Left lung (tissue), 10 donors: ENCODE data around the gene FAT1. TPM values are rescaled to one million over a fixed set of nuclear protein-coding genes. Genes with fewer than 3 reads are reported as not detected.

Experiments
- ATAC-seq: fragments of 200-7000 bp; cut with Tn5 transposase; one replicate; pipeline ENCODE4 v1.9.1; 2020; ENCODE audit warnings: moderate library complexity
- DNase-seq, 4 donors: peaks; one replicate each; pipeline ENCODE4 v3.0.0-alpha.2; 2013 to 2020
- H3K27ac ChIP-seq, 2 donors: fragments of 200-600 bp; sonication (generic) in 1 of 2; one replicate each; pipeline versions ENCODE4 v1.5.0 to v1.8.0; 2020 to 2021
- H3K27me3 ChIP-seq, 2 donors: fragments of 200-600 bp; sonication (generic) in 1 of 2; one replicate each; pipeline versions ENCODE4 v1.5.0 to v1.8.0; 2020 to 2021
- H3K36me3 ChIP-seq, 2 donors: fragments of 200-600 bp; sonication (generic) in 1 of 2; one replicate each; pipeline versions ENCODE4 v1.5.0 to v1.8.0; 2020 to 2021
- H3K4me1 ChIP-seq, 2 donors: fragments of 200-600 bp; one replicate each; pipeline ENCODE4 v1.8.0; 2021
- H3K4me3 ChIP-seq, 2 donors: fragments of 200-600 bp; sonication (generic) in 1 of 2; one replicate each; pipeline versions ENCODE4 v1.5.0 to v1.8.0; 2020 to 2021; ENCODE audit warnings: mild to moderate bottlenecking in 1 of 2
- H3K9me3 ChIP-seq, 2 donors: fragments of 200-600 bp; sonication (generic) in 1 of 2; one replicate each; pipeline versions ENCODE4 v1.5.0 to v1.8.0; 2020 to 2021
- CTCF ChIP-seq, 2 donors: fragments of 200-600 bp; sonication (generic) in 1 of 2; IDR thresholded peaks; one replicate each; pipeline versions ENCODE4 v1.5.0 to v1.8.0; 2021; ENCODE audit warnings: antibody characterized with exemption in 2 of 2
- intact Hi-C, 2 donors: fragments of 100-400 bp; cut with DNase I; formaldehyde crosslinking; loops; one replicate each; pipeline versions ENCODE4 v1.11.2 to v1.14.2; 2022
- polyA plus RNA-seq, 6 donors: library from polyadenylated mRNA; unstranded; fragments of 120-200 nt; gene quantifications; one replicate each; pipeline ENCODE4 v1.2.1, GENCODE V29; 2013; ENCODE audit not compliant: insufficient read length in 6 of 6
- total RNA-seq, 2 donors: library from RNA; stranded (reverse); fragmentation: NEBNext Ultra II Directional; extraction: Animal tissue kit (Norgen Biotek cat#: 25700); gene quantifications; one replicate each; pipeline ENCODE4 v1.2.1, GENCODE V29; 2021
- donor health status: DM: no; HTN: yes; CAD: no.
- donor health status: DM: no; HTN: no; CAD: no.

The FAT1 gene
- total and polyA plus RNA-seq, 8 donors: 70.3 to 278 (median 232) TPM

- Histone ChIP-seq H3K27me3 (no peaks in the 10 kb centered on the region), H3K36me3 (peaks cover 0 to 5% of the 10 kb centered on the region in 2 donors), H3K9me3 (no peaks in the 10 kb centered on the region), H3K27ac (no peak overlapping the region), H3K4me1 (no peaks in the 10 kb centered on the region), H3K4me3 (no peak overlapping the region)
- DNase-seq (no peak), ATAC-seq (no peak)
- TF ChIP-seq CTCF (IDR thresholded peaks at IDR 0.05): no peak
- intact Hi-C loops: no loop called here
These were observed 81.1 kb downstream of the FAT1 start for GRCh38 chr4:186642530-186642929.

- intact Hi-C loops: no loop called here
- H3K4me3 ChIP-seq: no peak overlapping the region
- no peaks in the 10 kb centered on the region for H3K9me3 ChIP-seq
- no peak for TF ChIP-seq CTCF (IDR thresholded peaks at IDR 0.05)
- ATAC-seq (no peak), DNase-seq (no peak)
- H3K27me3 ChIP-seq: no peaks in the 10 kb centered on the region
- no peaks in the 10 kb centered on the region for H3K4me1 ChIP-seq
- H3K36me3 ChIP-seq: peaks cover 0 to 22% of the 10 kb centered on the region in 2 donors
- no peak overlapping the region for H3K27ac ChIP-seq
These were observed 89.0 kb downstream of the FAT1 start for GRCh38 chr4:186634591-186635128.

- Histone ChIP-seq H3K9me3 (no peaks in the 10 kb centered on the region), H3K4me1 (no peaks in the 10 kb centered on the region), H3K27ac (no peak overlapping the region), H3K36me3 (peaks cover 0 to 22% of the 10 kb centered on the region in 2 donors), H3K27me3 (no peaks in the 10 kb centered on the region), H3K4me3 (no peak overlapping the region)
- ATAC-seq (no peak), DNase-seq (no peak)
- intact Hi-C loops: no loop called here
- no peak for TF ChIP-seq CTCF (IDR thresholded peaks at IDR 0.05)
These were observed 89.8 kb downstream of the FAT1 start for GRCh38 chr4:186633844-186634243.

- ATAC-seq: no peak
- intact Hi-C loops: no loop called here
- Histone ChIP-seq H3K36me3 (peaks cover 0 to 28% of the 10 kb centered on the region in 2 donors), H3K9me3 (no peaks in the 10 kb centered on the region), H3K27me3 (no peaks in the 10 kb centered on the region), H3K4me1 (no peaks in the 10 kb centered on the region), H3K4me3 (no peak overlapping the region), H3K27ac (no peak overlapping the region)
- DNase-seq: no peak
- TF ChIP-seq CTCF (IDR thresholded peaks at IDR 0.05): no peak
These were observed 93.5 kb downstream of the FAT1 start for GRCh38 chr4:186630128-186630527.

GRCh38 chr4:186628058-186628711 is 95.5 kb downstream of the FAT1 start:
- Histone ChIP-seq H3K27me3 (no peaks in the 10 kb centered on the region), H3K36me3 (peaks cover 0 to 22% of the 10 kb centered on the region in 2 donors), H3K4me1 (no peaks in the 10 kb centered on the region), H3K9me3 (no peaks in the 10 kb centered on the region), H3K4me3 (no peak overlapping the region), H3K27ac (no peak overlapping the region)
- no peak for TF ChIP-seq CTCF (IDR thresholded peaks at IDR 0.05)
- DNase-seq (no peak), ATAC-seq (no peak)
- intact Hi-C loops: no loop called here
